ENCODE measurements around the gene FPR1.

Gene FPR1

GRCh38 chr19:51703575-51704515 is 47.8 kb downstream of the FPR1 start:
- DNase-seq: peak; percentile 98

GRCh38 chr19:51702825-51703574 is 48.7 kb downstream of the FPR1 start:
- no peak for DNase-seq

DNA sequence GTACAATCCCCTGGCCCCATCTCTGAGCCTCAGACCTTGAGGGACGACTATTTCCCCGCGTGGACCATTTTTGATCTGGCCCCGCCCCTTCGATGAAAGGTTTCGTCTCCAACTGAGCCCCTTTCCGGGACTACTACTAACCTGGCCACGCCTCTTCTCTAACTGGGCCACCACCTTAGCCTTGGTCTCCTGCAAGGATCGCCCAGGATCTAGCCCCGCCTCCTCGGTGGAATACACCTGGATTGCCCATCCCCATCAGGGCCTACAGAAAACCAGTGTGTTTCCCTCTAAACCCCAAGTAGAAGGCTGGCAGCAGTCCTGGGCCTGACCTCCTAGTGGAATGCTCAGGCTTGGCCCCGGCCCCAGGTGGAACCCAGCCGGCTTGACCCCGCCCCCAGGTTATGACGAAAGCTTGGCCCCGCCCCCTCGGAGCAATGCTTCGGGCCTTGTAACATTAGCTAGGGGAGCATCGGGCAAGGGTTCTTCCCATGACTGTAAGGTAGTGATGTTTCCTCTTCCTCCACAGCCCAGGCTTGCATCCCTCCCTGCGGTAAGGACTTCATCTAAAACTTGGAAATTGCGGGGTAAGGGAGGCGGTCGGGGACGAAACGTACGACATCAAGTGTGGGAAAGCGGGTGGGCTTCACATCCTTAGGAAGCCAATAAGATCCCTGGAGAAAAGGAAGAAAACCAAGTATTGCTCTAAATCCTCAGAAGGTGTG is 49.4 kb downstream of the FPR1 start:
- peak; percentile 51 for DNase-seq

DNA sequence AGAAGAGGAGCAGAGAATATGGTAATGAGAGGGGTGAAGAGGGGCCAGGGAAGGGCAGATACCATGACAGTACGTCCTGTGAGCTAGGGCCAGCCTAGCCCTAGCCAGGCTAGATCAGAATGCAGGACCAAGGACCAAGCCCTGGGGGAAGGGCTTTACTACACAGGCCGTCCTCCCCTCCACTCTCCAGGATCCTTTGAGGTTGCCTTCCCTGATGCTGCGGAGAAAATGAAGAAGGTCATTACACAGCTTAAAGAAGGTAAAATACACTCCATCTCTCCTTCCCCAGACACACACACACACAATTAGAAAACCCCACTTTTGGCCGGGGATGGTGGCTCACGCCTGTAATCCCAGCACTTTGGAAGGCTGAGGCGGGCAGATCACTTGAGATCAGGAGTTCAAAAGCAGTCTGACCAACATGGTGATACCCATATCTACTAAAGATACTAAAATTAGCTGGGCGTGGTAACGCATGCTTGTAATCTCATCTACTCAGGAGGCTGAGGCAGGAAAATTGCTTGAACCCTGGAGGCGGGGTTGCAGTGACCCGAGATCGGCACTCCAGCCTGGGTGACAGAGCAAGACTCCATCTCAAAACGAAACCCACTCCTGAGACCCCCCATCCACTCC is 50.1 kb downstream of the FPR1 start:
- no peak for DNase-seq

- DNase-seq: no peak
Observed at GRCh38 chr19:51699170-51699569, 52.5 kb downstream of the FPR1 start.

GRCh38 chr19:51698296-51698695 is 53.4 kb downstream of the FPR1 start:
- no peak for DNase-seq

DNA sequence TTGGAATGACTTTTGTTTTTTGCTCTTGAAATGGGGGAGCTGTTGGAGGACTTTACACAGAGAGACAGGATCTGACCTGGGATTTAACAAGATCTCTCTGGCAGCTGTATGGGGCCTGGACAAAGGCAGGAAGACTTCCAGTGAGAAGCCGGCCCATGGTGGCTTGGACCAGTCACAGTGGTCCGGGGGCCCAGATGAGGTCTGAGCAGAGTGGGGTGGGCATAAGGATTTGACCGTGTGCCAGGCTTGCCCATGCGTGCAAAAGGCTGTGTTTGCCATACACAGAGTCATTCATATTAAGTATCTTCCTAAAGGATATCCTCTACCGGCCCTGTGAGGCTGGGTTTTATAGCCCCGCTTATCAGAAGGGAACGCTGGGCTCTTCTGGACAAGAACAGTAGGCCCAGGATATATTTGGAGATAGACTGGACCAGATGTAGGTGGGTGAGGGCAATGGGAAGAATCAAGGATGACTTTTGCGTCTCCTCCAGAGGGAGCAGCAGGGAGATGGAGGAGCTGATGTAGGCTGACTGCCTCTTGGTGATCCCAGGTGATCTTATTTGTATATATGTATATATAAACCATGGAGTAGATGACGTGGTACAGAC is 54.4 kb downstream of the FPR1 start:
- no peak for DNase-seq

DNA sequence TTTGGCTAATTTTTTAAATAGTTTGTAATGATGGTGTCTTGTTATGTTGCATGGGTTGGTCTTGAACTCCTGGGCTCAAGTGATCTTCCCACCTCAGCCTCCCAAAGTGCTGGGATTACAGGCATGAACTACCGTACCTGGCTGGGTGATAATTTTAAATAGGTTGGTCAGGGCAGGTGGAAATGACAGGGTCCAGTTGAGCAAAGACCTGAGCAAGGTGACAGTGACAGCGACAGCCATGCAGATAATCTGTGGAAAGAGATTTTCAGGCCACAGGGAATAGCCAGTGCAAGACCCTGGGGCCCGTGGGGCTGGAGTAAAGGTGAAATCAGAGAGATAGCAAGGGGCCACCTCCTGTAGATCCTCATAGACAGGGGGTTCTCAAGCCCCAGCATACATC is 55.1 kb downstream of the FPR1 start:
- no peak for DNase-seq
